HL-60/S4 treated with retinoic acid at 250 ng/mL for 4 days and 3 days (cell line): ENCODE results near the gene KDM8.

Experiments
- in situ Hi-C: fragments of 300-500 bp; cut with MboI; formaldehyde crosslinking; loops from 2 replicates; pipeline ENCODE4 v1.7.0; 2022; ENCODE audit warnings: low sequenced_read_pairs

KDM8 gene

GRCh38 chr16:27203507-27204311 lies at the start of gene KDM8:
KDM8 (plus strand) TSS chr16:27203526; CDS start chr16:27210124, 6,598 bp downstream.
- in situ Hi-C loops = no loop called here

- in situ Hi-C loops = no loop called here
Observed at GRCh38 chr16:27154705-27155521, 48.4 kb upstream of the KDM8 start.

GRCh38 chr16:27156579-27156978 lies 46.7 kb upstream of the KDM8 start:
- in situ Hi-C loops = no loop called here

GRCh38 chr16:27161398-27161797 lies 41.9 kb upstream of the KDM8 start:
- in situ Hi-C loops = no loop called here

- in situ Hi-C loops = no loop called here
Observed at GRCh38 chr16:27164352-27164751, 39.0 kb upstream of the KDM8 start.

- in situ Hi-C loops = no loop called here
Observed at GRCh38 chr16:27165576-27165975, 37.8 kb upstream of the KDM8 start.

- in situ Hi-C loops = no loop called here
Observed at GRCh38 chr16:27168790-27169189, 34.5 kb upstream of the KDM8 start.

GRCh38 chr16:27169511-27170071 lies 33.7 kb upstream of the KDM8 start:
- in situ Hi-C loops = no loop called here

GRCh38 chr16:27171584-27171983 lies 31.7 kb upstream of the KDM8 start:
- in situ Hi-C loops = no loop called here

- in situ Hi-C loops = no loop called here
Observed at GRCh38 chr16:27174007-27174406, 29.3 kb upstream of the KDM8 start.

GRCh38 chr16:27174798-27175197 lies 28.5 kb upstream of the KDM8 start:
- in situ Hi-C loops = no loop called here

- in situ Hi-C loops = no loop called here
Observed at GRCh38 chr16:27175888-27176287, 27.4 kb upstream of the KDM8 start.

GRCh38 chr16:27177031-27177774 lies 26.1 kb upstream of the KDM8 start:
- in situ Hi-C loops = no loop called here

- in situ Hi-C loops = no loop called here
Observed at GRCh38 chr16:27179500-27180072, 23.7 kb upstream of the KDM8 start.

- in situ Hi-C loops = no loop called here
Observed at GRCh38 chr16:27181019-27181790, 22.1 kb upstream of the KDM8 start.

- in situ Hi-C loops = no loop called here
Observed at GRCh38 chr16:27182906-27183405, 20.4 kb upstream of the KDM8 start.

- in situ Hi-C loops = no loop called here
Observed at GRCh38 chr16:27185776-27186130, 17.6 kb upstream of the KDM8 start.

GRCh38 chr16:27188633-27189032 lies 14.7 kb upstream of the KDM8 start:
- in situ Hi-C loops = no loop called here

- in situ Hi-C loops = no loop called here
Observed at GRCh38 chr16:27189335-27189972, 13.9 kb upstream of the KDM8 start.
